Hepatocyte (in vitro differentiated cells): ENCODE measurements around the gene CBFA2T3. TPM values are rescaled to one million over a fixed set of nuclear protein-coding genes. Genes with fewer than 3 reads are reported as not detected.

Experiments
- DNase-seq: peaks from one replicate; pipeline ENCODE4 v3.0.0-alpha.2; 2016; ENCODE audit warnings: low spot score
- H2AFZ ChIP-seq: fragments of 200-600 bp; sonication (generic); 2 replicates; pipeline ENCODE4 v1.6.0; 2016; ENCODE audit warnings: antibody characterized with exemption, mild to moderate bottlenecking
- H3K27ac ChIP-seq: fragments of 200-600 bp; sonication (generic); 2 replicates; pipeline ENCODE4 v1.5.1; 2016; ENCODE audit warnings: mild to moderate bottlenecking
- H3K27me3 ChIP-seq: fragments of 200-600 bp; sonication (generic); 2 replicates; pipeline ENCODE4 v1.6.1; 2016
- H3K36me3 ChIP-seq: fragments of 200-600 bp; sonication (generic); replicated peaks from 2 replicates; pipeline ENCODE4 v1.5.1; 2016; ENCODE audit warnings: low read depth; ENCODE audit not compliant: insufficient read depth
- H3K4me1 ChIP-seq: fragments of 200-600 bp; sonication (generic); 2 replicates; pipeline ENCODE4 v1.5.1; 2016; ENCODE audit warnings: mild to moderate bottlenecking, moderate library complexity; ENCODE audit not compliant: insufficient read depth
- H3K4me2 ChIP-seq: fragments of 200-600 bp; sonication (generic); 2 replicates; pipeline ENCODE4 v1.6.0; 2016
- H3K4me3 ChIP-seq: fragments of 200-600 bp; sonication (generic); 2 replicates; pipeline ENCODE4 v1.5.1; 2016; ENCODE audit warnings: mild to moderate bottlenecking
- H3K79me2 ChIP-seq: fragments of 200-600 bp; sonication (generic); 2 replicates; pipeline ENCODE4 v1.6.0; 2017; ENCODE audit warnings: mild to moderate bottlenecking
- H3K9me2 ChIP-seq: fragments of 200-600 bp; sonication (generic); replicated peaks from 2 replicates; pipeline ENCODE4 v1.6.0; 2017; ENCODE audit warnings: mild to moderate bottlenecking; ENCODE audit not compliant: insufficient read depth
- H3K9me3 ChIP-seq: fragments of 200-600 bp; sonication (generic); 2 replicates; pipeline ENCODE4 v1.5.1; 2016; ENCODE audit warnings: low read depth, mild to moderate bottlenecking
- H4K20me1 ChIP-seq: fragments of 200-600 bp; sonication (generic); 2 replicates; pipeline ENCODE4 v1.6.0; 2016; ENCODE audit warnings: mild to moderate bottlenecking; ENCODE audit not compliant: insufficient read depth, poor library complexity, severe bottlenecking
- CTCF ChIP-seq: fragments of 200-600 bp; sonication (generic); IDR thresholded peaks from 2 replicates; pipeline ENCODE4 v1.5.1; 2016; ENCODE audit warnings: antibody characterized with exemption, mild to moderate bottlenecking; ENCODE audit not compliant: poor library complexity
- EZH2 ChIP-seq: fragments of 200-600 bp; sonication (generic); IDR thresholded peaks from 2 replicates; pipeline ENCODE4 v1.6.1; 2016; ENCODE audit warnings: antibody characterized with exemption, mild to moderate bottlenecking, borderline replicate concordance
- EZH2phosphoT487 ChIP-seq: fragments of 200-600 bp; sonication (generic); IDR thresholded peaks from one replicate; pipeline ENCODE4 v1.6.1; 2018; ENCODE audit warnings: antibody characterized with exemption, mild to moderate bottlenecking, low read depth, moderate library complexity; ENCODE audit not compliant: unreplicated experiment, severe bottlenecking
- WGBS: methylation state at CpG from one replicate; pipeline ENCODE4 v1.1.6; 2016; ENCODE audit warnings: low lambda C conversion rate; ENCODE audit errors: missing lambda C conversion rate; 5-methylcytosine and 5-hydroxymethylcytosine counted together
- polyA plus RNA-seq: library from polyadenylated mRNA; unstranded; fragments of >200 nt; fragmentation: Nextera tagmentation; extraction: Ambion mirVana; gene quantifications from 2 replicates; pipeline ENCODE4 v1.2.1, GENCODE V29; 2016
- total RNA-seq: library from RNA; depleted of rRNA; stranded (reverse); fragments of >200 nt; gene quantifications from 2 replicates; pipeline ENCODE4 v1.2.3, GENCODE V29; 2014

The CBFA2T3 gene
- total and polyA plus RNA-seq, 2 experiments from 2014 or later: 0.07 to 1.5 TPM

DNA sequence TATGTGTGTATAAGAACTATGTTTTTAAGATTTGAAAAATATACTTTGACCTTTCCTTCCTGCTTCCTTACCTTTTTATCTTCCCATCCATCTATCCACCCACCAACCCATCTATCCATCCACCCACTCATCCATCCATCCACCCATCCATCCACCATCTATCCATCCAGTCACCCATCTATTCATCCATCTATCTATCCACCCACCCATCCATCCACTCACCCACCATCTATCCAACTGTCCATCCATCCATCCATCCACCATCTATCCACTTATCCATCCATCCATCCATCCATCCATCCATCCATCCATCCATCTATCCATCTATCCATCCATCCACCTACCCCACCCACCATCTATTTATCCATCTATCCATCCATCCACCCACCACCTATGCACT is 12.4 kb downstream of the CBFA2T3 start:
- Histone ChIP-seq H3K9me2 (no peaks in the 10 kb centered on the region), H3K4me1 (no peaks in the 10 kb centered on the region), H3K9me3 (no peaks in the 10 kb centered on the region), H3K27ac (no peak overlapping the region), H3K4me3 (no peak overlapping the region), H3K36me3 (no peaks in the 10 kb centered on the region), H3K4me2 (no peak overlapping the region), H3K79me2 (no peaks in the 10 kb centered on the region), H4K20me1 (no peaks in the 10 kb centered on the region), H2AFZ (no peak overlapping the region), H3K27me3 (no peaks in the 10 kb centered on the region)
- DNase-seq: no peak
- TF ChIP-seq EZH2: no peak
- TF ChIP-seq EZH2phosphoT487: no peak
- no peak for TF ChIP-seq CTCF

DNA sequence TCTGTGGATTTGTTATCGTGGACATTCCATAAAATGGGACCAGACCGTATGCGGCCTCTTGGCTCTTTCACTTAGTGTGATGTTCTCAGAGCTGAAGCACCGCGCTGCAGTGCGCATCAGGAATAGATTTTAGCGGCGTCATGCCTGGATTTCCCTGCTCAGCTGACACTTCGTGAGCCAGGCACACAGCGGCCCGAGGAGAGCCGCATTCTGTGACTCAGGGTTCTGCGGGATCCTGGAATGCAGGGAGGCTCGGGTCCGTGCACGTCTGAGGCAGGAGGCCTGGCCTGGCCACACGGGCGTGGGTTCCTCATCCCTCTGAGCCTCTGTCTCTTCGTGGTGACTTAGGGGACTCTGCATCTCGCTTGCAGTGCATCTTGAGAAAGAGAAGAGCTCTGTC is 13.4 kb downstream of the CBFA2T3 start:
- H3K4me1 ChIP-seq: no peaks in the 10 kb centered on the region
- H3K79me2 ChIP-seq: no peaks in the 10 kb centered on the region
- no peak for DNase-seq
- H3K36me3 ChIP-seq: no peaks in the 10 kb centered on the region
- no peak overlapping the region for H3K4me3 ChIP-seq
- H4K20me1 ChIP-seq: no peaks in the 10 kb centered on the region
- H3K27me3 ChIP-seq: no peaks in the 10 kb centered on the region
- H2AFZ ChIP-seq: no peak overlapping the region
- 80% methylated on average over 20 of the region's 20 CpGs for WGBS
- no peaks in the 10 kb centered on the region for H3K9me2 ChIP-seq
- no peak overlapping the region for H3K27ac ChIP-seq
- TF ChIP-seq EZH2phosphoT487 (no peak), CTCF (no peak), EZH2 (no peak)
- no peaks in the 10 kb centered on the region for H3K9me3 ChIP-seq
- H3K4me2 ChIP-seq: no peak overlapping the region

DNA sequence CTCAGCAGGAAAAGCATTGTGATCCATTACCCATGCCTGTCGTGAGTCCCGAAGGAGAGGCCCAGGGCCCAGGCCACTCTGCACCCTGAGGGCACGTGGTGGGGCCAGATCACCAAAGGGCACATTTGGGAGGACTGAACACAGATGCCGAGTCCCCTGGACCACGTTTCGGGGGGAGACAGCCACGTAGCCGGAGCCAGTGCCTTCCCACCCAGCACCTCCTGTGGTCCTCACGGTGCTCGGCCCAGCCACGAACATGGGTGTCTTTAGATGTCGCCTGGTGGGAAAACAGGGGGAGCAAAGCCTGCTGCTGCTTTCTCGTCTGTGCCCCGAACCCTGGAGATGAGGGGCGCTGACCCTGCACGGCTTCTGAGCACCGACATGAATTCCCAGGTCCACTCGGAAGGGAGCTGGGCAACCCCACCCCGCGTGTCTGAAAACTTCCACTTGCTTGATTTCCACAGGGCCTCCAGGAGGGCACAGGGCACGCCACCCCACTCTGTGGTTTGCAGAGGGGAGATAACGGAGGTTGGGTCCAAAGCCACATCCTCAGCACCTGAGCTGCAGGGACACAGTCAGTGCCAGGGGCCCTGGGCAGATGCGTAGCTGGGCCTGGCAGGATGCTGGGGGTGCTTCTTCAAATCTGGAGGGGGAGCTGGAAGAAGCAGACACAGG is 14.4 kb downstream of the CBFA2T3 start:
- H3K4me2 ChIP-seq: no peak overlapping the region
- no peaks in the 10 kb centered on the region for H3K79me2 ChIP-seq
- no peaks in the 10 kb centered on the region for H3K36me3 ChIP-seq
- DNase-seq: no peak
- no peaks in the 10 kb centered on the region for H4K20me1 ChIP-seq
- no peak overlapping the region for H3K27ac ChIP-seq
- no peak for TF ChIP-seq CTCF
- TF ChIP-seq EZH2: no peak
- TF ChIP-seq EZH2phosphoT487: no peak
- no peak overlapping the region for H2AFZ ChIP-seq
- no peaks in the 10 kb centered on the region for H3K4me1 ChIP-seq
- H3K4me3 ChIP-seq: no peak overlapping the region
- no peaks in the 10 kb centered on the region for H3K9me2 ChIP-seq
- no peaks in the 10 kb centered on the region for H3K27me3 ChIP-seq
- 88% methylated on average over 23 of the region's 23 CpGs for WGBS
- H3K9me3 ChIP-seq: no peaks in the 10 kb centered on the region
